Measurements from ENCODE around the gene ABTB2. TPM values are rescaled to one million over a fixed set of nuclear protein-coding genes. Genes with fewer than 3 reads are reported as not detected.

Gene ABTB2
- total and polyA plus RNA-seq, 4 donors = 0.73 to 3.3 (median 2.7) TPM

- Histone ChIP-seq H3K36me3 (ENCODE audit: control insufficient read depth in 4 of 4, insufficient read depth in 4 of 4, low read length in 4 of 4) (no peaks in the 10 kb centered on the region), H3K27me3 (ENCODE audit: control insufficient read depth in 3 of 3, insufficient read depth in 3 of 3, low read length in 2 of 3) (no peaks in the 10 kb centered on the region), H3K9me3 (ENCODE audit: control insufficient read depth in 4 of 4, insufficient read depth in 3 of 4, low read length in 3 of 4) (no peaks in the 10 kb centered on the region), H3K4me3 (no peak overlapping the region), H3K9ac (ENCODE audit: insufficient read depth in 1 of 2, low read length in 2 of 2) (no peak overlapping the region), H3K4me1 (ENCODE audit: control insufficient read depth in 5 of 5, insufficient read depth in 5 of 5, low read length in 5 of 5) (peaks cover 0 to 52% (median 4%) of the 10 kb centered on the region in 5 donors), H3K27ac (ENCODE audit: low read depth in 1 of 2, low read length in 1 of 2) (no peak overlapping the region)
- WGBS, 2 donors = 69 to 82% methylated on average over 11 of the region's 11 CpGs
- no peak for TF ChIP-seq CTCF (IDR thresholded peaks at IDR 0.05; ENCODE audit: control extremely low read depth, extremely low read depth)
- DNase-seq (no peak), ATAC-seq (ENCODE audit: insufficient read depth, low FRiP score) (no peak)
Measured at GRCh38 chr11:34300026-34300925, 57.5 kb downstream of the ABTB2 start.

GRCh38 chr11:34299284-34299972 is 58.4 kb downstream of the ABTB2 start:
- Histone ChIP-seq H3K9ac (ENCODE audit: insufficient read depth in 1 of 2, low read length in 2 of 2) (no peak overlapping the region), H3K4me1 (ENCODE audit: control insufficient read depth in 5 of 5, insufficient read depth in 5 of 5, low read length in 5 of 5) (peaks cover 0 to 48% (median 4%) of the 10 kb centered on the region in 5 donors), H3K36me3 (ENCODE audit: control insufficient read depth in 4 of 4, insufficient read depth in 4 of 4, low read length in 4 of 4) (no peaks in the 10 kb centered on the region), H3K27me3 (ENCODE audit: control insufficient read depth in 3 of 3, insufficient read depth in 3 of 3, low read length in 2 of 3) (no peaks in the 10 kb centered on the region), H3K27ac (ENCODE audit: low read depth in 1 of 2, low read length in 1 of 2) (no peak overlapping the region), H3K4me3 (no peak overlapping the region), H3K9me3 (ENCODE audit: control insufficient read depth in 4 of 4, insufficient read depth in 3 of 4, low read length in 3 of 4) (no peaks in the 10 kb centered on the region)
- no peak for ATAC-seq (ENCODE audit: insufficient read depth, low FRiP score)
- no peak for TF ChIP-seq CTCF (IDR thresholded peaks at IDR 0.05; ENCODE audit: control extremely low read depth, extremely low read depth)
- WGBS, 2 donors = 85 to 89% methylated on average over 11 of the region's 11 CpGs
- peak in 1 of 3 donors; percentile 39 for DNase-seq

- H3K36me3 ChIP-seq (ENCODE audit: control insufficient read depth in 4 of 4, insufficient read depth in 4 of 4, low read length in 4 of 4) = no peaks in the 10 kb centered on the region
Measured at GRCh38 chr11:34298871-34299270, 58.9 kb downstream of the ABTB2 start.

More at GRCh38 chr11:34298871-34299270, 58.9 kb downstream of the ABTB2 start:
- no peak for TF ChIP-seq CTCF (IDR thresholded peaks at IDR 0.05; ENCODE audit: control extremely low read depth, extremely low read depth)
- Histone ChIP-seq H3K4me3 (no peak overlapping the region), H3K27ac (ENCODE audit: low read depth in 1 of 2, low read length in 1 of 2) (no peak overlapping the region), H3K9me3 (ENCODE audit: control insufficient read depth in 4 of 4, insufficient read depth in 3 of 4, low read length in 3 of 4) (no peaks in the 10 kb centered on the region), H3K9ac (ENCODE audit: insufficient read depth in 1 of 2, low read length in 2 of 2) (no peak overlapping the region), H3K27me3 (ENCODE audit: control insufficient read depth in 3 of 3, insufficient read depth in 3 of 3, low read length in 2 of 3) (no peaks in the 10 kb centered on the region), H3K4me1 (ENCODE audit: control insufficient read depth in 5 of 5, insufficient read depth in 5 of 5, low read length in 5 of 5) (peaks cover 0 to 48% (median 4%) of the 10 kb centered on the region in 5 donors)
- WGBS, 2 donors = 81 to 84% methylated on average over 2 of the region's 2 CpGs
- DNase-seq (no peak), ATAC-seq (ENCODE audit: insufficient read depth, low FRiP score) (no peak)
